HUES48 (cell line): ENCODE data around the gene GLRA3.
A peak's percentile ranks its signal among the peaks of the same experiment; 100 is the strongest.

Experiments used
- H3K27ac ChIP-seq: one replicate; pipeline ENCODE4 v1.7.0; 2013; ENCODE audit warnings: low read depth, low read length, inconsistent platforms
- H3K27me3 ChIP-seq: 2 replicates; pipeline ENCODE4 v1.6.1; 2013; ENCODE audit warnings: mild to moderate bottlenecking, low read length; ENCODE audit not compliant: control insufficient read depth, insufficient read depth
- H3K36me3 ChIP-seq: 2 replicates; pipeline ENCODE4 v1.6.1; 2013; ENCODE audit warnings: low read length; ENCODE audit not compliant: control insufficient read depth, insufficient read depth
- H3K4me1 ChIP-seq: 2 replicates; pipeline ENCODE4 v1.6.1; 2013; ENCODE audit warnings: mild to moderate bottlenecking, low read length; ENCODE audit not compliant: control insufficient read depth, insufficient read depth
- H3K4me3 ChIP-seq: 2 replicates; pipeline ENCODE4 v1.5.1; 2013; ENCODE audit warnings: mild to moderate bottlenecking, low read depth, low read length
- H3K9ac ChIP-seq: 2 replicates; pipeline ENCODE4 v1.6.1; 2013; ENCODE audit warnings: mild to moderate bottlenecking, low read depth, low read length, moderate library complexity
- H3K9me3 ChIP-seq: 2 replicates; pipeline ENCODE4 v1.6.1; 2013; ENCODE audit warnings: low read length; ENCODE audit not compliant: control insufficient read depth, insufficient read depth

Gene GLRA3

DNA sequence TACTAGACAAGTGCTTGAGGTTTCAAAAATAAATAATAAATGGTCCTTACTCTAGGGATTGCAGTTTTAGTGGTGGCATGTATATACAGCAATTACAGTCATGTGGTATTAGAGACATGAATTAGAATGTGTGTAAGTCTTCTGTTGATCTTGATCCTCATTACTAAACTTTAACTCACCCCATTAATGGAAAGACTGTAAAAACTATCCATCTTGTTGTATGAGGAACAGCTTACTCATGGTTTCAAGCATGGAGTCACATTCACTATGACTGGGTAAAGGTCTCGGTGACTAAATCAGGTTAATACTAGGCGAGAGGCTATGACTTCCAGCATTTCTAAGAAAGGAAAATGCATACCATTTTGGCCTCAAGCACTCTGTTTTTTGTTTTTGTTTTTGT lies 199.8 kb downstream of the GLRA3 start:
- Histone ChIP-seq H3K4me1 (0 out of 2 replicates have a peak, but pooled peaks cover 4% of the 10 kb centered on the region), H3K36me3 (no peaks in the 10 kb centered on the region), H3K9ac (no peak overlapping the region), H3K27ac (no peak overlapping the region), H3K27me3 (no peaks in the 10 kb centered on the region), H3K9me3 (no peaks in the 10 kb centered on the region), H3K4me3 (no peak overlapping the region)

DNA sequence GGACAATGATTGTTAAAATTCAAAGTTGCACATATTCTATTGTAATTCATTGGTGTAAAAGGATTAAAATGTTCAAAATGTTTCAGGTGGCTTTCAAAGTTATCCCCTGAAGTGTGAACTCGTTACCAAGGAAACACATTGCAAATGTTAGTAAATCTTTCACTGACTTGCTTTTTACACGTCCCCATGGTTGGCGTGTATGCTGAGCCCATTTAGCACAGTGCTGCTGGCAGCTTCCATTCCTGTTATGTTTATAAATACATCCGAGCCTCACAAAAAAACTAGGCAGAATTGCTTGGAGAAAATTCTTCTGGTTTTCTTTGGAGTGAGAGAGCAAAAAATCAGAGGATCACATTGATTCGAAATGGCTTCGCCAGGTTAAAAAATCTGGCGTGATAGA lies 200.9 kb downstream of the GLRA3 start:
- no peak overlapping the region for H3K9ac ChIP-seq
- H3K4me3 ChIP-seq: no peak overlapping the region
- no peaks in the 10 kb centered on the region for H3K27me3 ChIP-seq
- H3K36me3 ChIP-seq: no peaks in the 10 kb centered on the region
- no peaks in the 10 kb centered on the region for H3K9me3 ChIP-seq
- no peak overlapping the region for H3K27ac ChIP-seq
- 0 out of 2 replicates have a peak, but pooled peaks cover 4% of the 10 kb centered on the region for H3K4me1 ChIP-seq

DNA sequence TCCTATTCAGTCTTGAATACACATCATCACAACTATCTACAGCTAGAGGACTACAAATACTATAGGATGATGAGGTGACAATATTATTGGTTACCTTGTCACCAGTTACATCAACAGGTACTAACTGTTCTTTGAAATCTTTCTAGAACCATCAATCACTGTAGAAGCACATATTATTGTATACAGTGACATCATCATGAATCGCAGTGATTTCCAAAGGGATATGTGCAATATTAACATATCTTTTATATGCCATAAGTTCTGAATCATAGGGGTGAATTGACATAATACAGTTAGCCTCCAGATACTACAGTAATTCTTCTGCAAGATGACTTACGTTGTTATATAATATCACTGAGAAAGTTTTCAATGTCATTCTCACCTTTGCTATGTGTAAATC lies 201.6 kb downstream of the GLRA3 start:
- no peak overlapping the region for H3K4me3 ChIP-seq
- H3K27ac ChIP-seq: no peak overlapping the region
- H3K9me3 ChIP-seq: no peaks in the 10 kb centered on the region
- H3K36me3 ChIP-seq: no peaks in the 10 kb centered on the region
- no peak overlapping the region for H3K9ac ChIP-seq
- 0 out of 2 replicates have a peak, but pooled peaks cover 4% of the 10 kb centered on the region for H3K4me1 ChIP-seq
- no peaks in the 10 kb centered on the region for H3K27me3 ChIP-seq

DNA sequence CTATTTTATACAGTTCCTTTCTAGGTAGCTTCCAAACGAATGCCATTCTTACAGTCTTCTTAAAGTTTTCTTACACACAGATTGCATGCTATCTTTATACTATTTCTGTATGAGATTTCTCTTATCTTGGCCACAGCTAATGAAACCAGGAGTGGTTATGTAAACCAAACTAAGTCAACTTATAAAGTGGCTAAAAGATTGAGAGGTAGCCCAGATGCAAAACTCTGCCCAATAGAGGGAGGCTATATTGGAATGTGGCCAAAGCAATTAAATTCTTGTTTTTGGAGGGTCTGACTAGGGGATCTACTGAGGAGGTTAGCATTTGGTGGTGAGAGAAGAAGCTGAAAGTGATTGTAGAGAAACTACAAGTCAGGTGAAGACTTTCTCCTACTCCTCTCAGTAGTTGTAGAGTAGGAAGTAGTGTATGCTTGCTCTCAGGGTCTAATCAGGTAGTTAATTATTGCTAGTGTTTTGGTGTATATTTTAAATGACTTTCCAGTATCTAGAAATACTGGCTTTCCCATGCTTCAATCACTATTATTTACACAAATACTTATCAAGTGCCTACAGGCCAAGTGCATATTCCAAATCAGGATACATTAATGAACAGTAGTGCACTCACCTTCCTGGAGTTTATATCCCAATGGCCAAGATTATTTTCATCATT lies 202.6 kb downstream of the GLRA3 start:
- H3K36me3 ChIP-seq: no peaks in the 10 kb centered on the region
- H3K27me3 ChIP-seq: no peaks in the 10 kb centered on the region
- H3K27ac ChIP-seq: no peak overlapping the region
- H3K4me1 ChIP-seq: no peaks in the 10 kb centered on the region
- no peak overlapping the region for H3K4me3 ChIP-seq
- H3K9ac ChIP-seq: no peak overlapping the region
- no peaks in the 10 kb centered on the region for H3K9me3 ChIP-seq

DNA sequence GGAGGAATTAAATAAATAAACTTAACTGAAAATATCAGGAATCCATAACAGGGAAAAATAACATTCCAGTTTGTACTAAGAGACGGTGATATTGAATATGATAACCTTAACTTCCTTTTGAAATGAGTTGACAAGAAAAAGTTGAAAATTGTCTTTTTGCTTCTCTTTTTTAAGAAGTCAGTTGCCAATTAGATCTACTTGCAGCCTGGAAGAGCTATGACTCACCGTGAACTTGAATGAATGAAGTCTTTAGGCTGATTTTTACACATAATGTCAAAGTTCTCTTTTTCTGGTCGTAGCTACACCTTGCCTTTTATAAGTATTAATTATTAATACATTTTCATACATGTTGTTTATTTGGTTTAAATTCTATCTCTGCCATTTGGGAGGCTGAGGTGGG lies 212.4 kb downstream of the GLRA3 start:
- no peaks in the 10 kb centered on the region for H3K27me3 ChIP-seq
- H3K36me3 ChIP-seq: no peaks in the 10 kb centered on the region
- no peak overlapping the region for H3K27ac ChIP-seq
- H3K9me3 ChIP-seq: peaks cover 16% of the 10 kb centered on the region
- H3K4me3 ChIP-seq: no peak overlapping the region
- H3K4me1 ChIP-seq: no peaks in the 10 kb centered on the region
- H3K9ac ChIP-seq: no peak overlapping the region

DNA sequence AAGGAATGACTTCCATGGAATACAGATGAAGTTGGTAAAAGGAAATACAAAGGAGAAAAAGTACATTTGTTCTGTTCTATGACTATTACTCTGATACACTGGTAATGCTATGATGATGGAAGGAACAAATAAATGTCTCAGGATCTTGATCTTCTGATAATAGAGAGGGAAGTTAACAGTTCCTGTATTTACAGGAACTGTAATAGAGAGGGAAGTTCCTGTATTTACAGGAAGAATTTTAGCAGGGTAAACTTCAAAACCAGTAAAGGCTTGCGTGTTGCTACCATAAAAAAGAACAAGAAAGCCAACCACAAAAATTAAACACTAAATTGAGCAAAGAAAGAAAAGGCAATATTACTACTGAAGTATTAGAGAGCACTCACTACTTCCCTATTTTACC lies 215.1 kb downstream of the GLRA3 start:
- Histone ChIP-seq H3K4me3 (no peak overlapping the region; the same call in 1 of the 2 replicates), H3K9me3 (peaks cover 25% of the 10 kb centered on the region), H3K4me1 (no peaks in the 10 kb centered on the region), H3K27ac (no peak overlapping the region), H3K27me3 (no peaks in the 10 kb centered on the region), H3K9ac (no peak overlapping the region), H3K36me3 (peaks cover 2% of the 10 kb centered on the region; the same call in 1 of the 2 replicates)

DNA sequence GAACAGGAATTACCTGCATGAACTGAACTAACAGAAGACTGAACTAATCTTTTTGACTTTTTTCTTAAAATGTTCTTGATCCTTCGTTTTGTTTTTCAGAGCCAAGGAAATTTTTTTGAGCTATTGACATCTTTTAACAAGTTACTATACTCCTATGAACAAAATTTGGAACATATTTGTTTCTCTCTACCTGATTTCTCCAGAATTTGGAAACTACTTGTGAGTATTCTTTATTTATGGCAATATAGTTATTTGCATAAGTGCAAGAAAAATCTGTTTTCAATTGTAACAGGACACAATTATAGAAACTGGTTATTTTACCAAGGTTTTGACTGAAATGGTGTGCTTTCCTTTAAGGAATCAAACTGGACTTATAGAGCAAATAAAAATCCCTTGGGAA lies 217.3 kb downstream of the GLRA3 start:
- peaks cover 19% of the 10 kb centered on the region for H3K9me3 ChIP-seq

DNA sequence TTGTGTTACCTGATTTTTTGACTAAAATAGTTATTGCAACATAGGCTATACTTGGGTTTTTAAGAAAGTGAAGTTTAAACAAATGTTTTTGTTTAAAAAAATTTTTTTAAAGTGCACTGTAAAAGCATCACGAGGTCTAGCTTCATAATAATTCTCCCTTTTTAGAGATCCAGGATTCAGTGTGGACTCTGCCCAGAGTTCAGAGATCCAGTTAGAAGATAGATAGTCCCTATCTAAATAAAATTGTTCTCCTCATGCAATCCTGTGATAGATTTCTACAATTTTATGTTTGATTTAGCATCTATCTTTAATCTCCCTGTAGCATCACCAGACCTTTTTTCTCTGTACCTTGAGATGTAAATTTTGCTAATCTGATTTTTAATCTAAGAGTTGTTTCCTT lies 221.3 kb downstream of the GLRA3 start:
- Histone ChIP-seq H3K27ac (peak overlapping the region; percentile 87), H3K36me3 (peaks cover 2% of the 10 kb centered on the region; the same call in 1 of the 2 replicates), H3K27me3 (no peaks in the 10 kb centered on the region), H3K9me3 (peaks cover 16% of the 10 kb centered on the region), H3K9ac (no peak overlapping the region; the same call in 1 of the 2 replicates), H3K4me1 (peaks cover 36% of the 10 kb centered on the region), H3K4me3 (peak overlapping the region; percentile 14; the same call in 1 of the 2 replicates)

More for the DNA sequence above, 217.3 kb downstream of the GLRA3 start:
- Histone ChIP-seq H3K27ac (no peak overlapping the region), H3K36me3 (peaks cover 2% of the 10 kb centered on the region; the same call in 1 of the 2 replicates), H3K4me3 (no peak overlapping the region), H3K27me3 (no peaks in the 10 kb centered on the region), H3K9ac (no peak overlapping the region), H3K4me1 (peaks cover 19% of the 10 kb centered on the region)

DNA sequence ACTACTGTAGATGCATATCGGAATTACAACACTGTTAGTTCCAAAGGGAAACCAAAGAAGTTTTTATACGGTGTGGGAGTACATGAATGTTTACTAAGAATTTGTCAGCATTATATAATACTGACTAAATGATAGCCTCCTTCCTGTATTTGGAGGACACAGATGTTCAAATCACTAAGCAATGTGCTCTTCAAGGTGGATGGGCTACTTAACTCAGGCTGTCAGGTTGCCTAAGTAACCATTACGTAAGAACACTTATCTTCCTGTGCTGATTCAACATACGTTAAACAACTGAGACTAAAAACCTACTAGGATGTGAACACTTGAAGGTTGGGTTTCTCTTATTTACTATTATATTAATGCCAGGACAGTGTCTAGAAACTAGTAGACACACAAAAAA lies 224.8 kb downstream of the GLRA3 start:
- Histone ChIP-seq H3K27ac (no peak overlapping the region), H3K27me3 (no peaks in the 10 kb centered on the region), H3K4me3 (no peak overlapping the region), H3K9ac (no peak overlapping the region), H3K36me3 (no peaks in the 10 kb centered on the region), H3K4me1 (peaks cover 36% of the 10 kb centered on the region), H3K9me3 (no peaks in the 10 kb centered on the region)

DNA sequence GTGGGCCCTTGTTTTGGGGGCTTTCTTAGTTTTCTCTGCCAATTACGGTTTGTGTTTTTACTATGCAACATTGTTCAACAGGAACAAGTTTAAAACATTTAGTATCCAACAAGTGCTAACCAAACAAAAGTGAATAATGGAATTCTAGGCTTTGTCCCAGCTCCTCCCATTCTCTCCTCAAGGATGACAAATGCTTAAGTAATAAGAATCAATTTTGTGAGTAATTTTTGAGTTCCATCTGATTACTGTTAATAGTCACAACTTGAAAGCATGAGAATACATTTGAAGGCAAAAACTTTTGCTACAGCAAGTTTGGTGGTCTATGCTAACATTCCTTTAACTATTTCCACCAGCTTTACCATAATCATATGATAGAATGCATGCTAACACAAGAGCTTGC lies 228.7 kb downstream of the GLRA3 start:
- Histone ChIP-seq H3K4me3 (no peak overlapping the region), H3K36me3 (no peaks in the 10 kb centered on the region), H3K4me1 (0 out of 2 replicates have a peak, but pooled peaks cover 3% of the 10 kb centered on the region), H3K9ac (no peak overlapping the region), H3K27me3 (no peaks in the 10 kb centered on the region), H3K9me3 (no peaks in the 10 kb centered on the region), H3K27ac (no peak overlapping the region)

DNA sequence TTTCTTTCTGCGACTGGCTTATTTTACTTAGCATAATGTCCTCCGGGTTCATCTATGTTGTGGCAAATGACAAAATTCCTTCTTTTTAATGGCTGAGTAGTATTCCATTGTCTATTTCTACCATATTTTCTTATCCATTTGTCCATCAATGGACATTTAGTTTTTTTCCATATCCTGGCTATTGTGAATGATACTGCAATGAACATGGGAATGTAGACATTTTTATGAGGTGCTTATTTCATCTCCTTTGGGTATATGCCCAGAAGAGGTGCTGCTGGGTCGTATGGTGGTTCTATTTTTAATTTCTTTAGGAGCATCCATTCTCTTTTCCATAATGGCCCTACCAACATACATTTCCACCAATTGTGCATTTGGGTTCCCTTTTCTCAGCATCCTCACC lies 230.2 kb downstream of the GLRA3 start:
- Histone ChIP-seq H3K4me3 (no peak overlapping the region), H3K27ac (no peak overlapping the region), H3K4me1 (no peaks in the 10 kb centered on the region), H3K9me3 (no peaks in the 10 kb centered on the region), H3K36me3 (no peaks in the 10 kb centered on the region), H3K9ac (no peak overlapping the region), H3K27me3 (no peaks in the 10 kb centered on the region)
